IMR-90 (cell line): Measurements from ENCODE around the gene OR6C65. TPM values are rescaled to one million over a fixed set of nuclear protein-coding genes. Genes with fewer than 3 reads are reported as not detected.
A peak's percentile ranks its signal among the peaks of the same experiment; 100 is the strongest.

Experiments
- ATAC-seq: fragments of 200-7000 bp; cut with Tn5 transposase; 2 replicates; pipeline ENCODE4 v1.9.1; 2020; ENCODE audit warnings: low read depth, mild to moderate bottlenecking, moderate library complexity
- BruUV-seq: library from RNA; stranded (reverse); fragments of 400-500 nt; replicated peaks from 2 replicates; lab custom pipeline; 2021; lab: Mats Ljungman, UMichigan
- CTCF ChIA-PET: fragments of 300-600 bp; formaldehyde crosslinking; extraction: SDS; loops from one replicate; lab custom pipeline; 2021; ENCODE audit warnings: antibody characterized with exemption; lab: Yijun Ruan, JAX
- POLR2A ChIA-PET: fragments of 300-600 bp; sonication (Branson Sonifier 250); formaldehyde crosslinking; loops from one replicate; lab custom pipeline; 2022; ENCODE audit warnings: antibody characterized with exemption; ENCODE audit not compliant: unreplicated experiment; lab: Charles Lee
- DNase-seq: peaks from one replicate; pipeline ENCODE4 v3.0.0; 2013
- H2AFZ ChIP-seq: replicated peaks from 2 replicates; pipeline ENCODE3; 2013; ENCODE audit warnings: low read length, mild to moderate bottlenecking; ENCODE audit not compliant: poor library complexity
- H2AK5ac ChIP-seq: 2 replicates; pipeline ENCODE4 v1.6.1; 2013; ENCODE audit warnings: low read depth, low read length, inconsistent platforms
- H2AK9ac ChIP-seq: replicated peaks from 2 replicates; pipeline ENCODE3; 2013; ENCODE audit warnings: mild to moderate bottlenecking, low read depth, low read length, moderate library complexity; ENCODE audit not compliant: poor library complexity
- H2BK120ac ChIP-seq: 2 replicates; pipeline ENCODE4 v1.6.1; 2013; ENCODE audit warnings: low read depth, low read length, inconsistent platforms
- H2BK15ac ChIP-seq: 3 replicates; pipeline ENCODE4 v1.6.1; 2013; ENCODE audit warnings: low read depth, low read length, inconsistent platforms
- H2BK20ac ChIP-seq: 2 replicates; pipeline ENCODE4 v1.6.1; 2013; ENCODE audit warnings: low read depth, mild to moderate bottlenecking, inconsistent platforms, low read length, moderate library complexity
- H2BK5ac ChIP-seq: 2 replicates; pipeline ENCODE4 v1.6.1; 2013; ENCODE audit warnings: mild to moderate bottlenecking, low read depth, low read length, inconsistent platforms; ENCODE audit not compliant: poor library complexity, severe bottlenecking
- H3K14ac ChIP-seq: replicated peaks from 2 replicates; pipeline ENCODE4 v1.6.1; 2013; ENCODE audit warnings: low read depth, low read length, inconsistent platforms
- H3K18ac ChIP-seq: 2 replicates; pipeline ENCODE4 v1.6.1; 2013; ENCODE audit warnings: low read depth, low read length, control low read depth
- H3K23ac ChIP-seq: 2 replicates; pipeline ENCODE4 v1.6.1; 2013; ENCODE audit warnings: low read depth, low read length, inconsistent platforms
- H3K27ac ChIP-seq: 2 replicates; pipeline ENCODE4 v1.5.1; 2013; ENCODE audit warnings: mild to moderate bottlenecking, control low read depth, low read length; ENCODE audit not compliant: insufficient read depth
- H3K27me3 ChIP-seq: 2 replicates; pipeline ENCODE4 v1.6.1; 2013; ENCODE audit warnings: low read length; ENCODE audit not compliant: control insufficient read depth, insufficient read depth
- H3K36me3 ChIP-seq: 2 replicates; pipeline ENCODE4 v1.6.1; 2013; ENCODE audit warnings: low read length, mixed read lengths; ENCODE audit not compliant: control insufficient read depth, insufficient read depth
- H3K4ac ChIP-seq: 2 replicates; pipeline ENCODE4 v1.6.1; 2013; ENCODE audit warnings: low read depth, low read length, inconsistent platforms
- H3K4me1 ChIP-seq: 2 replicates; pipeline ENCODE4 v1.6.1; 2013; ENCODE audit warnings: low read length, mixed read lengths; ENCODE audit not compliant: control insufficient read depth, insufficient read depth
- H3K4me2 ChIP-seq: 2 replicates; pipeline ENCODE4 v1.6.1; 2013; ENCODE audit warnings: low read depth, mild to moderate bottlenecking, control low read depth, low read length, moderate library complexity
- H3K4me3 ChIP-seq: 2 replicates; pipeline ENCODE4 v1.5.1; 2013; ENCODE audit warnings: low read depth, mild to moderate bottlenecking, control low read depth, low read length, moderate library complexity; ENCODE audit not compliant: insufficient read depth
- H3K56ac ChIP-seq: 2 replicates; pipeline ENCODE4 v1.6.1; 2013; ENCODE audit warnings: low read length, inconsistent platforms; ENCODE audit not compliant: insufficient read depth; ENCODE audit errors: extremely low read depth
- H3K79me1 ChIP-seq, 2 experiments: 2 replicates each; pipeline ENCODE4 v1.6.1; 2013; ENCODE audit warnings: low read length in 2 of 2, inconsistent platforms in 1 of 2, low read depth in 1 of 2
- H3K9ac ChIP-seq: 2 replicates; pipeline ENCODE4 v1.6.1; 2013; ENCODE audit warnings: low read depth, low read length, control low read depth
- H3K9me1 ChIP-seq: 2 replicates; pipeline ENCODE4 v1.6.1; 2013; ENCODE audit warnings: low read length, inconsistent platforms; ENCODE audit not compliant: insufficient read depth
- H3K9me3 ChIP-seq: 2 replicates; pipeline ENCODE4 v1.6.1; 2013; ENCODE audit warnings: low read length; ENCODE audit not compliant: control insufficient read depth, insufficient read depth
- H4K20me1 ChIP-seq: 2 replicates; pipeline ENCODE4 v1.6.1; 2013; ENCODE audit warnings: low read length, inconsistent platforms; ENCODE audit not compliant: insufficient read depth
- H4K5ac ChIP-seq: 2 replicates; pipeline ENCODE4 v1.6.1; 2013; ENCODE audit warnings: mild to moderate bottlenecking, low read depth, low read length, control low read depth
- H4K8ac ChIP-seq, 2 experiments: 2 replicates each; pipeline ENCODE4 v1.6.1; 2013; ENCODE audit warnings: low read depth in 2 of 2, low read length in 2 of 2, control low read depth in 1 of 2, inconsistent platforms in 1 of 2
- H4K91ac ChIP-seq: 2 replicates; pipeline ENCODE4 v1.6.1; 2013; ENCODE audit warnings: low read depth, low read length, inconsistent platforms; ENCODE audit not compliant: insufficient read depth
- CEBPB ChIP-seq: IDR thresholded peaks from 2 replicates; pipeline ENCODE4 v1.6.1; 2012; ENCODE audit warnings: low read depth, low read length, improper control_type of control experiment
- CHD1 ChIP-seq: IDR thresholded peaks from 2 replicates; pipeline ENCODE4 v1.6.1; 2012; ENCODE audit warnings: low read depth, low read length, improper control_type of control experiment
- MAZ ChIP-seq: IDR thresholded peaks from 2 replicates; pipeline ENCODE4 v1.6.1; 2012; ENCODE audit warnings: low read depth, mild to moderate bottlenecking, low read length, improper control_type of control experiment, moderate library complexity, borderline replicate concordance
- RFX5 ChIP-seq: IDR thresholded peaks from 2 replicates; pipeline ENCODE4 v1.8.0; 2012; ENCODE audit warnings: low read depth, mild to moderate bottlenecking, low read length, moderate library complexity
- WGBS, 2 experiments: methylation state at CpG; one replicate each; pipeline versions ENCODE4 v1.1.5 to v1.1.7; 2013; ENCODE audit warnings: missing lambda C conversion rate in 2 of 2; ENCODE audit not compliant: insufficient read length in 1 of 2; ENCODE audit errors: extremely low coverage in 2 of 2; 5-methylcytosine and 5-hydroxymethylcytosine counted together
- dilution Hi-C: fragments of 300-500 bp; cut with HindIII; formaldehyde crosslinking; loops from one replicate; pipeline ENCODE4 v1.14.3; 2018; ENCODE audit warnings: low sequenced_read_pairs; ENCODE audit not compliant: unreplicated experiment
- in situ Hi-C: fragments of 300-500 bp; cut with MboI; formaldehyde crosslinking; loops from 3 replicates; pipeline ENCODE4 v1.14.3; 2019; ENCODE audit warnings: low sequenced_read_pairs, inconsistent platforms, mixed read lengths
- intact Hi-C: fragments of 100-400 bp; cut with micrococcal nuclease; formaldehyde crosslinking; loops from 2 replicates; pipeline ENCODE4 v1.10.0; 2022
- polyA plus RNA-seq, 3 experiments: library from polyadenylated mRNA; depleted of rRNA; stranded (reverse); fragments of >200 nt; gene quantifications; 2 replicates each; pipeline ENCODE4 v1.2.3, GENCODE V29; 2012; ENCODE audit warnings: low replicate concordance in 1 of 3
- total RNA-seq: library from RNA; depleted of rRNA; stranded (reverse); fragments of >200 nt; gene quantifications from 2 replicates; pipeline ENCODE4 v1.2.3, GENCODE V29; 2012
- TF ChIP-seq, protein P1 (sequence below): fragments of 150-350 bp; IDR thresholded peaks from 2 replicates; pipeline ENCODE4 v1.6.1; 2017; ENCODE audit warnings: mild to moderate bottlenecking, antibody characterized with exemption, low read length, low read depth
- TF ChIP-seq, protein P2 (sequence below): conservative IDR thresholded peaks from 2 replicates; pipeline ENCODE4 v1.5.1; 2012; ENCODE audit warnings: mild to moderate bottlenecking, low read depth, low read length, improper control_type of control experiment

The OR6C65 gene
- total and polyA plus RNA-seq, 2 of the 4 experiments (the other 2 are of a cell fraction), result not detected

DNA sequence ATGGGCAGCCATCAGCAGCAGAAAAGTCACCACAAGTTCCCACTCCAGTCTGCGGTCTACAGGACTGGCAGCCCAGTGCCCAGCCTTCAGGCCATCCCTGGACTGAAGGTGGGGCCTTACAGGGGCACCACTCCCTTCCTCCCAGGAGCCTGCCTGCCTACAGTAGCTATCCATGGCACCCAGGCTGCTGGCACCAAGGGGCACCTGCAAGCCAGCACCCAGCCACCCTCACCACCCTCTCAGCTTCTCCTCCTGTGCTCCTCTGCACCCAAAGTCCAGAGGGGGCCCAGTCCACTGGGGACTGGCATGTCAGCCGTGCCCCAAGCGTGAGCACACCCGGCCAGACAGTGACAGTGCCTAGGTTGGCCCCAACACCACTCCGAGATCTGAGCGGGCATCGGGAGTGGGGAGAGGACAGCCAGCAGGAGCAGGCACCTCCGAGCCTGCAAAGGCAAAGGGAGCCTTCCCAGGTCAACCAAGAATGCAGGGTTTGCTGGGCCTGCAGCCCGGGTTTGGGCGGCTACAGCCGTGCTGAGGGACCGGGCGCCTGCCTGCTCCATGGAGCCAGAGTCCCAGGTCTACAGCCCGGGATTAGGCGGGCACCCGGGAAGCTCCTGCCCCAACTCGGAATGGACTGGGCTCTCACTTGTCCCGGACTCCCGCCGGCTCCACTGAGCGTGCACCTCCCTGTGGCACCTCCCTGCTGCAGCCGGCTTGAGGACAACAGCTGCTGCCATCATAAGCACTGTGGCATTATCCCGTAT lies 8.1 kb upstream of the OR6C65 start:
- TF ChIP-seq, protein P1, sequence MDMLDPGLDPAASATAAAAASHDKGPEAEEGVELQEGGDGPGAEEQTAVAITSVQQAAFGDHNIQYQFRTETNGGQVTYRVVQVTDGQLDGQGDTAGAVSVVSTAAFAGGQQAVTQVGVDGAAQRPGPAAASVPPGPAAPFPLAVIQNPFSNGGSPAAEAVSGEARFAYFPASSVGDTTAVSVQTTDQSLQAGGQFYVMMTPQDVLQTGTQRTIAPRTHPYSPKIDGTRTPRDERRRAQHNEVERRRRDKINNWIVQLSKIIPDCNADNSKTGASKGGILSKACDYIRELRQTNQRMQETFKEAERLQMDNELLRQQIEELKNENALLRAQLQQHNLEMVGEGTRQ, result no peak
- TF ChIP-seq CHD1 (no peak), RFX5 (no peak), MAZ (no peak), CEBPB (no peak)
- TF ChIP-seq, protein P2, sequence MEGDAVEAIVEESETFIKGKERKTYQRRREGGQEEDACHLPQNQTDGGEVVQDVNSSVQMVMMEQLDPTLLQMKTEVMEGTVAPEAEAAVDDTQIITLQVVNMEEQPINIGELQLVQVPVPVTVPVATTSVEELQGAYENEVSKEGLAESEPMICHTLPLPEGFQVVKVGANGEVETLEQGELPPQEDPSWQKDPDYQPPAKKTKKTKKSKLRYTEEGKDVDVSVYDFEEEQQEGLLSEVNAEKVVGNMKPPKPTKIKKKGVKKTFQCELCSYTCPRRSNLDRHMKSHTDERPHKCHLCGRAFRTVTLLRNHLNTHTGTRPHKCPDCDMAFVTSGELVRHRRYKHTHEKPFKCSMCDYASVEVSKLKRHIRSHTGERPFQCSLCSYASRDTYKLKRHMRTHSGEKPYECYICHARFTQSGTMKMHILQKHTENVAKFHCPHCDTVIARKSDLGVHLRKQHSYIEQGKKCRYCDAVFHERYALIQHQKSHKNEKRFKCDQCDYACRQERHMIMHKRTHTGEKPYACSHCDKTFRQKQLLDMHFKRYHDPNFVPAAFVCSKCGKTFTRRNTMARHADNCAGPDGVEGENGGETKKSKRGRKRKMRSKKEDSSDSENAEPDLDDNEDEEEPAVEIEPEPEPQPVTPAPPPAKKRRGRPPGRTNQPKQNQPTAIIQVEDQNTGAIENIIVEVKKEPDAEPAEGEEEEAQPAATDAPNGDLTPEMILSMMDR, result no peak
- intact Hi-C loops, result no loop called here
- no peak overlapping the region for H3K27ac ChIP-seq
- H4K20me1 ChIP-seq, result no peaks in the 10 kb centered on the region
- H3K18ac ChIP-seq, result no peak overlapping the region
- H2AK5ac ChIP-seq, result no peak overlapping the region
- H4K5ac ChIP-seq, result no peak overlapping the region
- no peaks in the 10 kb centered on the region for H3K36me3 ChIP-seq
- no peak overlapping the region for H2AFZ ChIP-seq
- dilution Hi-C loops, result no loop called here
- H2BK20ac ChIP-seq, result no peak overlapping the region
- no peak for DNase-seq
- in situ Hi-C loops, result no loop called here
- H3K23ac ChIP-seq, result no peak overlapping the region
- H3K4ac ChIP-seq, result no peak overlapping the region
- H3K9me3 ChIP-seq, result no peaks in the 10 kb centered on the region
- ChIA-PET POLR2A (no interaction called here), CTCF (no interaction called here)
- no peak overlapping the region for H3K14ac ChIP-seq
- no TSS peak for BruUV-seq
- H2AK9ac ChIP-seq, result peak overlapping the region; percentile 37
- no peak overlapping the region for H3K56ac ChIP-seq
- no peaks in the 10 kb centered on the region for H3K79me1 ChIP-seq
- no peak overlapping the region for H4K91ac ChIP-seq
- no peak for ATAC-seq
- H4K8ac ChIP-seq, result no peak overlapping the region
- H3K27me3 ChIP-seq, result no peaks in the 10 kb centered on the region
- H3K9me1 ChIP-seq, result no peaks in the 10 kb centered on the region
- H3K4me1 ChIP-seq, result no peaks in the 10 kb centered on the region
- H2BK120ac ChIP-seq, result no peak overlapping the region
- H3K4me2 ChIP-seq, result no peak overlapping the region
- no peak overlapping the region for H2BK15ac ChIP-seq
- H3K9ac ChIP-seq, result no peak overlapping the region
- WGBS, 2 experiments, result 80% methylated on average over 14 of the region's 23 CpGs; no CpG with 5 or more reads in 1 of the 2 experiments
- no peak overlapping the region for H2BK5ac ChIP-seq
- H3K4me3 ChIP-seq, result no peak overlapping the region
